Activated CD8-positive, alpha-beta T cell treated with anti-CD3 and anti-CD28 coated beads for 36 hours (primary cell): ENCODE results near the gene OR8B4. TPM values are rescaled to one million over a fixed set of nuclear protein-coding genes. Genes with fewer than 3 reads are reported as not detected.

Experiments used
- ATAC-seq: fragments of 200-7000 bp; cut with Tn5 transposase; one replicate; pipeline ENCODE4 v1.10.0; 2021; ENCODE audit warnings: mild to moderate bottlenecking, moderate library complexity
- CTCF ChIA-PET: fragments of 350-600 bp; sonication (Branson Sonifier 250); formaldehyde crosslinking; loops from one replicate; lab custom pipeline; 2021; ENCODE audit warnings: antibody characterized with exemption; lab: Charles Lee
- POLR2A ChIA-PET: fragments of 350-600 bp; sonication (Branson Sonifier 250); formaldehyde crosslinking; loops from one replicate; lab custom pipeline; 2021; ENCODE audit warnings: antibody characterized with exemption; lab: Charles Lee
- DNase-seq: peaks from one replicate; pipeline ENCODE4 v3.0.0-alpha.2; 2020
- H3K27ac Mint-ChIP-seq: one replicate; pipeline ENCODE4 v1.8.0; 2021; ENCODE audit warnings: mild to moderate bottlenecking, mixed read lengths
- H3K27me3 Mint-ChIP-seq: one replicate; pipeline ENCODE4 v1.8.0; 2021; ENCODE audit warnings: mixed read lengths
- H3K36me3 Mint-ChIP-seq: one replicate; pipeline ENCODE4 v1.8.0; 2021; ENCODE audit warnings: low read depth, mixed read lengths
- H3K4me1 Mint-ChIP-seq: one replicate; pipeline ENCODE4 v1.8.0; 2021; ENCODE audit warnings: low read depth, mixed read lengths
- H3K4me3 Mint-ChIP-seq: one replicate; pipeline ENCODE4 v1.8.0; 2021; ENCODE audit warnings: mild to moderate bottlenecking, moderate library complexity, mixed read lengths
- H3K9me3 Mint-ChIP-seq: one replicate; pipeline ENCODE4 v1.8.0; 2021; ENCODE audit warnings: mixed read lengths
- intact Hi-C: fragments of 100-400 bp; cut with micrococcal nuclease; formaldehyde crosslinking; loops from one replicate; pipeline ENCODE4 v1.10.0; 2022
- total RNA-seq, 2 experiments: library from RNA; stranded (reverse); gene quantifications; one replicate each; pipeline ENCODE4 v1.2.3, GENCODE V29; 2021
- TF ChIP-seq, protein P1 (sequence below): fragments of 200-600 bp; IDR thresholded peaks from one replicate; pipeline ENCODE4 v1.8.0; 2022; ENCODE audit warnings: antibody characterized with exemption, mild to moderate bottlenecking

The OR8B4 gene
- total RNA-seq, 2 experiments from 2014 or later: not detected

- H3K9me3 Mint-ChIP-seq: no peaks in the 10 kb centered on the region
- H3K4me1 Mint-ChIP-seq: no peaks in the 10 kb centered on the region
- H3K27ac Mint-ChIP-seq: no peak overlapping the region
- no peaks in the 10 kb centered on the region for H3K27me3 Mint-ChIP-seq
- ATAC-seq (no peak), DNase-seq (no peak)
- TF ChIP-seq, protein P1, sequence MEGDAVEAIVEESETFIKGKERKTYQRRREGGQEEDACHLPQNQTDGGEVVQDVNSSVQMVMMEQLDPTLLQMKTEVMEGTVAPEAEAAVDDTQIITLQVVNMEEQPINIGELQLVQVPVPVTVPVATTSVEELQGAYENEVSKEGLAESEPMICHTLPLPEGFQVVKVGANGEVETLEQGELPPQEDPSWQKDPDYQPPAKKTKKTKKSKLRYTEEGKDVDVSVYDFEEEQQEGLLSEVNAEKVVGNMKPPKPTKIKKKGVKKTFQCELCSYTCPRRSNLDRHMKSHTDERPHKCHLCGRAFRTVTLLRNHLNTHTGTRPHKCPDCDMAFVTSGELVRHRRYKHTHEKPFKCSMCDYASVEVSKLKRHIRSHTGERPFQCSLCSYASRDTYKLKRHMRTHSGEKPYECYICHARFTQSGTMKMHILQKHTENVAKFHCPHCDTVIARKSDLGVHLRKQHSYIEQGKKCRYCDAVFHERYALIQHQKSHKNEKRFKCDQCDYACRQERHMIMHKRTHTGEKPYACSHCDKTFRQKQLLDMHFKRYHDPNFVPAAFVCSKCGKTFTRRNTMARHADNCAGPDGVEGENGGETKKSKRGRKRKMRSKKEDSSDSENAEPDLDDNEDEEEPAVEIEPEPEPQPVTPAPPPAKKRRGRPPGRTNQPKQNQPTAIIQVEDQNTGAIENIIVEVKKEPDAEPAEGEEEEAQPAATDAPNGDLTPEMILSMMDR: no peak
- CTCF ChIA-PET: no interaction called here
- POLR2A ChIA-PET: no interaction called here
- intact Hi-C loops: no loop called here
- no peaks in the 10 kb centered on the region for H3K36me3 Mint-ChIP-seq
- H3K4me3 Mint-ChIP-seq: no peak overlapping the region
These were observed 44.1 kb downstream of the OR8B4 start for GRCh38 chr11:124380585-124380984.

- Mint-ChIP-seq H3K4me1 (no peaks in the 10 kb centered on the region), H3K27me3 (no peaks in the 10 kb centered on the region), H3K4me3 (no peak overlapping the region), H3K9me3 (no peaks in the 10 kb centered on the region), H3K27ac (no peak overlapping the region), H3K36me3 (no peaks in the 10 kb centered on the region)
- TF ChIP-seq, protein P1: no peak
- ChIA-PET POLR2A (no interaction called here), CTCF (no interaction called here)
- intact Hi-C loops: no loop called here
- DNase-seq (no peak), ATAC-seq (no peak)
These were observed 48.4 kb downstream of the OR8B4 start for GRCh38 chr11:124376280-124376679.

Other genes starting within 250 kb of the OR8B4 start
- gene OR10D3, start 241.5 kb downstream of the OR8B4 start, total RNA-seq: not detected
- gene OR8G1, start 183.8 kb downstream of the OR8B4 start, total RNA-seq: not detected
- not detected for gene OR8G5, start 168.5 kb downstream of the OR8B4 start, total RNA-seq
- gene OR8D1, start 110.9 kb downstream of the OR8B4 start, total RNA-seq: not detected
- not detected for gene OR8D2, start 104.7 kb downstream of the OR8B4 start, total RNA-seq
- not detected for gene OR8B2, start 40.4 kb downstream of the OR8B4 start, total RNA-seq
- not detected for gene OR8B3, start 25.8 kb downstream of the OR8B4 start, total RNA-seq
- not detected for gene OR8B8, start 20.8 kb upstream of the OR8B4 start, total RNA-seq
- gene OR8B12, start 118.8 kb upstream of the OR8B4 start, total RNA-seq: not detected
- gene OR8A1, start 145.1 kb upstream of the OR8B4 start, total RNA-seq: not detected
- gene PANX3, start 186.6 kb upstream of the OR8B4 start, total RNA-seq: not detected
- gene TBRG1, start 198.0 kb upstream of the OR8B4 start, total RNA-seq: 10 to 100 TPM; 31.9 to 32.1 TPM
- gene SIAE, start 248.9 kb upstream of the OR8B4 start, total RNA-seq: 1 to 10 TPM; 5.0 to 6.2 TPM
- gene SPA17, start 249.0 kb upstream of the OR8B4 start, total RNA-seq: 1 to 10 TPM; 3.1 to 3.6 TPM